ENCODE results near the gene ACLY. TPM values are rescaled to one million over a fixed set of nuclear protein-coding genes. Genes with fewer than 3 reads are reported as not detected.

Gene ACLY
- total RNA-seq, 2 experiments from 2014 or later: 185 to 186 TPM

Other genes starting within 250 kb of the ACLY start
- 100 to 1,000 TPM; 924 to 930 TPM for gene EIF1, start 230.1 kb downstream of the ACLY start, total RNA-seq
- not detected for gene GAST, start 206.6 kb downstream of the ACLY start, total RNA-seq
- gene HAP1, start 184.3 kb downstream of the ACLY start, total RNA-seq: under 1 TPM; 0.07 to 0.09 TPM
- gene JUP, start 132.2 kb downstream of the ACLY start, total RNA-seq: 1 to 10 TPM; 1.5 to 1.8 TPM
- 1 to 10 TPM; 2.6 to 3.2 TPM for gene P3H4, start 107.0 kb downstream of the ACLY start, total RNA-seq
- gene FKBP10, start 105.9 kb downstream of the ACLY start, total RNA-seq: 1 to 10 TPM in 1 of 2 experiments, under 1 TPM in 1; 0.74 to 1.2 TPM
- 10 to 100 TPM; 30.5 to 32.3 TPM for gene NT5C3B, start 82.7 kb downstream of the ACLY start, total RNA-seq
- gene KLHL10, start 81.1 kb downstream of the ACLY start, total RNA-seq: under 1 TPM in 1 of 2 experiments, not detected in 1; 0.36 TPM
- 10 to 100 TPM; 19.2 to 19.6 TPM for gene KLHL11, start 53.5 kb downstream of the ACLY start, total RNA-seq
- 1 to 10 TPM in 1 of 2 experiments, under 1 TPM in 1; 0.81 to 1.4 TPM for gene ODAD4, start 11.7 kb upstream of the ACLY start, total RNA-seq
- gene CNP, start 47.8 kb upstream of the ACLY start, total RNA-seq: 10 to 100 TPM; 50.1 to 54.5 TPM
- gene DNAJC7, start 98.5 kb upstream of the ACLY start, total RNA-seq: 10 to 100 TPM; 86.7 to 90.3 TPM
- 10 to 100 TPM; 13.8 to 15.0 TPM for gene NKIRAS2, start 101.1 kb upstream of the ACLY start, total RNA-seq
- under 1 TPM; 0.72 to 0.77 TPM for gene C17orf113, start 131.7 kb upstream of the ACLY start, total RNA-seq
- gene ZNF385C, start 179.5 kb upstream of the ACLY start, total RNA-seq: 1 to 10 TPM; 1.3 TPM
- 10 to 100 TPM; 31.7 to 36.2 TPM for gene DHX58, start 193.8 kb upstream of the ACLY start, total RNA-seq
- gene KAT2A, start 202.4 kb upstream of the ACLY start, total RNA-seq: 10 to 100 TPM; 49.2 to 50.2 TPM
- under 1 TPM in 1 of 2 experiments, not detected in 1; 0.41 TPM for gene HSPB9, start 203.9 kb upstream of the ACLY start, total RNA-seq
- gene RAB5C, start 236.0 kb upstream of the ACLY start, total RNA-seq: 10 to 100 TPM; 30.7 to 32.5 TPM